Fibroblast of lung (primary cell): Measurements from ENCODE around the gene CBLC.

ENCODE experiments used
- CTCF ChIP-seq, 2 donors: IDR thresholded peaks in 1 of 2; conservative IDR thresholded peaks in 1 of 2; 1 replicate in 1 of 2; 2 replicates in 1 of 2; pipeline ENCODE4 v1.5.1; 2011 to 2012; ENCODE audit warnings: low read length in 2 of 2, control low read depth in 1 of 2, inconsistent platforms in 1 of 2, low read depth in 1 of 2, mild to moderate bottlenecking in 1 of 2
- EZH2 ChIP-seq: IDR thresholded peaks from 2 replicates; pipeline ENCODE4 v1.5.1; 2012; ENCODE audit warnings: low read length, control low read depth, mild to moderate bottlenecking; ENCODE audit errors: missing control alignments

- TF ChIP-seq CTCF (conservative IDR thresholded peaks at IDR 0.05 in 1 of 2, IDR thresholded peaks at IDR 0.05 in 1 of 2; ENCODE audit: low read depth in 1 of 2, low read length in 2 of 2) (no peak), EZH2 (no peak)
Measured at GRCh38 chr19:44807162-44807561, 29.5 kb downstream of the CBLC start.
